SK-N-SH (cell line): ENCODE data around the gene HS6ST3. TPM values are rescaled to one million over a fixed set of nuclear protein-coding genes. Genes with fewer than 3 reads are reported as not detected.

ENCODE experiments used
- CTCF ChIA-PET: fragments of 300-600, 350-600 bp; formaldehyde crosslinking; extraction: SDS; loops from one replicate; lab custom pipeline; 2021; lab: Yijun Ruan, JAX
- POLR2A ChIA-PET: fragments of 350-600 bp; sonication (Branson Sonifier 250); formaldehyde crosslinking; extraction: SDS; loops from one replicate; lab custom pipeline; 2020; ENCODE audit warnings: antibody characterized with exemption, inconsistent platforms; lab: Yijun Ruan, JAX
- DNase-seq: peaks from one replicate; pipeline ENCODE4 v3.0.0; 2012
- H2AFZ ChIP-seq: fragments of 200-600 bp; sonication (generic); 2 replicates; pipeline ENCODE4 v1.8.1; 2016; ENCODE audit warnings: antibody characterized with exemption, mild to moderate bottlenecking, low read depth
- H3F3A ChIP-seq: fragments of 200-600 bp; sonication (generic); replicated peaks from 2 replicates; pipeline ENCODE3; 2016; ENCODE audit warnings: antibody characterized with exemption, mild to moderate bottlenecking; ENCODE audit not compliant: insufficient read depth
- H3K27ac ChIP-seq, 2 experiments: fragments of 200-500 bp in 1 of 2; fragments of 200-600 bp in 1 of 2; sonication (Bioruptor generic) in 1 of 2; sonication (generic), shearing (Covaris generic) in 1 of 2; 2 replicates each; pipeline versions ENCODE4 v1.5.1 to v1.6.1; 2014 to 2016; ENCODE audit warnings: low read depth in 2 of 2, inconsistent platforms in 1 of 2, low read length in 1 of 2, mild to moderate bottlenecking in 1 of 2, mixed read lengths in 1 of 2
- H3K27me3 ChIP-seq: fragments of 200-600 bp; sonication (generic), shearing (Covaris generic); 2 replicates; pipeline ENCODE4 v1.6.1; 2016; ENCODE audit warnings: mixed run types; ENCODE audit not compliant: insufficient read depth
- H3K36me3 ChIP-seq, 2 experiments: fragments of 200-500 bp in 1 of 2; fragments of 200-600 bp in 1 of 2; sonication (Bioruptor generic) in 1 of 2; sonication (generic) in 1 of 2; replicated peaks in 1 of 2; 2 replicates each; pipeline versions ENCODE3 to v1.5.1; 2014 to 2016; ENCODE audit warnings: low read length in 1 of 2, mild to moderate bottlenecking in 1 of 2; ENCODE audit not compliant: insufficient read depth in 2 of 2, control insufficient read depth in 1 of 2
- H3K4me1 ChIP-seq, 2 experiments: fragments of 200-500 bp in 1 of 2; fragments of 200-600 bp in 1 of 2; sonication (Bioruptor generic) in 1 of 2; sonication (generic), shearing (Covaris generic) in 1 of 2; 2 replicates each; pipeline versions ENCODE4 v1.5.1 to v1.6.1; 2014 to 2016; ENCODE audit warnings: low read depth in 1 of 2, low read length in 1 of 2, mixed run types in 1 of 2; ENCODE audit not compliant: insufficient read depth in 2 of 2, control insufficient read depth in 1 of 2
- H3K4me2 ChIP-seq: fragments of 200-600 bp; sonication (generic), shearing (Covaris generic); 2 replicates; pipeline ENCODE4 v1.6.1; 2017; ENCODE audit warnings: mixed run types
- H3K4me3 ChIP-seq, 2 experiments: fragments of 200-500 bp in 1 of 2; fragments of 200-600 bp in 1 of 2; sonication (Bioruptor generic) in 1 of 2; sonication (generic), shearing (Covaris generic) in 1 of 2; 2 replicates each; pipeline versions ENCODE4 v1.5.1 to v1.8.1; 2014 to 2016; ENCODE audit warnings: low read depth in 2 of 2, inconsistent platforms in 1 of 2, low read length in 1 of 2, mild to moderate bottlenecking in 1 of 2, mixed read lengths in 1 of 2, moderate library complexity in 1 of 2
- H3K79me2 ChIP-seq: fragments of 200-600 bp; sonication (generic); 2 replicates; pipeline ENCODE4 v1.8.1; 2017; ENCODE audit warnings: mild to moderate bottlenecking; ENCODE audit not compliant: insufficient read depth
- H3K9ac ChIP-seq: fragments of 200-600 bp; sonication (generic); 2 replicates; pipeline ENCODE4 v1.6.1; 2017; ENCODE audit warnings: mixed run types
- H3K9me2 ChIP-seq: fragments of 200-600 bp; sonication (generic); 2 replicates; pipeline ENCODE4 v1.6.1; 2017; ENCODE audit warnings: mixed run types
- H3K9me3 ChIP-seq: fragments of 200-600 bp; sonication (generic); 2 replicates; pipeline ENCODE4 v1.6.1; 2017; ENCODE audit warnings: mixed run types, mild to moderate bottlenecking, moderate library complexity
- H4K20me1 ChIP-seq: fragments of 200-600 bp; sonication (generic); 2 replicates; pipeline ENCODE4 v1.6.1; 2017; ENCODE audit warnings: mild to moderate bottlenecking, mixed run types; ENCODE audit not compliant: insufficient read depth
- CTCF ChIP-seq: fragments of 200-600 bp; sonication (generic); IDR thresholded peaks from 2 replicates; pipeline ENCODE4 v1.6.1; 2017; ENCODE audit warnings: antibody characterized with exemption, mild to moderate bottlenecking, moderate library complexity
- GABPA ChIP-seq: IDR thresholded peaks from 2 replicates; pipeline ENCODE4 v1.4.0; 2012; ENCODE audit warnings: low read depth, mild to moderate bottlenecking
- PBX3 ChIP-seq: IDR thresholded peaks from 2 replicates; pipeline ENCODE4; 2012
- POLR2AphosphoS5 ChIP-seq: IDR thresholded peaks from 2 replicates; pipeline ENCODE4 v1.6.1; 2012; ENCODE audit warnings: low read depth, low read length
- RXRA ChIP-seq: IDR thresholded peaks from 2 replicates; pipeline ENCODE4 v1.4.0; 2012; ENCODE audit warnings: low read depth, mild to moderate bottlenecking, borderline replicate concordance
- TAF1 ChIP-seq: IDR thresholded peaks from 2 replicates; pipeline ENCODE4 v1.6.1; 2012; ENCODE audit warnings: low read depth, mild to moderate bottlenecking, low read length, moderate library complexity, borderline replicate concordance
- USF2 ChIP-seq: fragments of 150-350 bp; IDR thresholded peaks from 2 replicates; pipeline ENCODE4 v1.6.1; 2017; ENCODE audit warnings: antibody characterized with exemption, low read length, low read depth, borderline replicate concordance
- WGBS: methylation state at CpG from one replicate; pipeline ENCODE4 v1.1.6; 2017; ENCODE audit warnings: low lambda C conversion rate; 5-methylcytosine and 5-hydroxymethylcytosine counted together
- polyA plus RNA-seq, 3 experiments: library from polyadenylated mRNA; depleted of rRNA; stranded (reverse); fragments of >200 nt; gene quantifications; 2 replicates each; pipeline ENCODE4 v1.2.3, GENCODE V29; 2012

HS6ST3 gene
- polyA plus RNA-seq, 1 of the 3 experiments (the other 2 are of a cell fraction) = under 0.01 TPM

- H3K27ac ChIP-seq = no peak overlapping the region
- CTCF ChIA-PET = no interaction called here
- H3K79me2 ChIP-seq = no peaks in the 10 kb centered on the region
- no peaks in the 10 kb centered on the region for H3K27me3 ChIP-seq
- DNase-seq = no peak
- H3K4me1 ChIP-seq = no peaks in the 10 kb centered on the region
- no peak for TF ChIP-seq RXRA
- no peak for TF ChIP-seq USF2
- no peak for TF ChIP-seq PBX3
- no peak overlapping the region for H2AFZ ChIP-seq
- no peaks in the 10 kb centered on the region for H4K20me1 ChIP-seq
- H3K9ac ChIP-seq = no peak overlapping the region
- no peaks in the 10 kb centered on the region for H3F3A ChIP-seq
- POLR2A ChIA-PET = no interaction called here
- H3K9me3 ChIP-seq = no peaks in the 10 kb centered on the region
- H3K9me2 ChIP-seq = no peaks in the 10 kb centered on the region
- H3K4me2 ChIP-seq = no peak overlapping the region
- no peaks in the 10 kb centered on the region for H3K36me3 ChIP-seq
- no peak overlapping the region for H3K4me3 ChIP-seq
Observed at GRCh38 chr13:96677029-96677428, 587.1 kb downstream of the HS6ST3 start.

GRCh38 chr13:96678801-96679200, 588.9 kb downstream of the HS6ST3 start:
- H3K27me3 ChIP-seq = no peaks in the 10 kb centered on the region
- H3K4me2 ChIP-seq = no peak overlapping the region
- TF ChIP-seq PBX3 (no peak), RXRA (no peak), POLR2AphosphoS5 (no peak), USF2 (no peak), GABPA (no peak), TAF1 (no peak), CTCF (no peak)
- H4K20me1 ChIP-seq = no peaks in the 10 kb centered on the region
- no peaks in the 10 kb centered on the region for H3F3A ChIP-seq
- CTCF ChIA-PET = no interaction called here
- DNase-seq = no peak
- no peaks in the 10 kb centered on the region for H3K9me2 ChIP-seq
- WGBS = 3% methylated on average over 2 of the region's 2 CpGs
- H3K9ac ChIP-seq = no peak overlapping the region
- no peaks in the 10 kb centered on the region for H3K79me2 ChIP-seq
- no peaks in the 10 kb centered on the region for H3K9me3 ChIP-seq
- H3K36me3 ChIP-seq = no peaks in the 10 kb centered on the region
- no peak overlapping the region for H2AFZ ChIP-seq
- H3K4me1 ChIP-seq = no peaks in the 10 kb centered on the region
- POLR2A ChIA-PET = no interaction called here
- H3K27ac ChIP-seq = no peak overlapping the region
- H3K4me3 ChIP-seq = no peak overlapping the region
